WTC11 (cell line): ENCODE results near the gene KIF22. TPM values are rescaled to one million over a fixed set of nuclear protein-coding genes. Genes with fewer than 3 reads are reported as not detected.

ENCODE experiments used
- CBFB ChIP-seq: sonication (generic); formaldehyde crosslinking; IDR thresholded peaks from 2 replicates; pipeline ENCODE4 v1.8.1; 2022; ENCODE audit warnings: mild to moderate bottlenecking, low read depth, missing genetic modification reagents
- CREM ChIP-seq: sonication (generic); formaldehyde crosslinking; IDR thresholded peaks from 2 replicates; pipeline ENCODE4 v1.8.1; 2022; ENCODE audit warnings: mild to moderate bottlenecking, missing genetic modification reagents, moderate library complexity
- ELF4 ChIP-seq: sonication (generic); formaldehyde crosslinking; IDR thresholded peaks from 2 replicates; pipeline ENCODE4 v1.8.1; 2022; ENCODE audit warnings: low read depth, mild to moderate bottlenecking, moderate library complexity, missing genetic modification reagents
- EMX1 ChIP-seq: fragments of 250-450 bp; sonication (Bioruptor Pico); IDR thresholded peaks from 2 replicates; pipeline ENCODE4 v1.8.0; 2021; ENCODE audit warnings: mild to moderate bottlenecking
- ESRRA ChIP-seq: sonication (generic); formaldehyde crosslinking; IDR thresholded peaks from 2 replicates; pipeline ENCODE4 v1.8.1; 2022; ENCODE audit warnings: mild to moderate bottlenecking, missing genetic modification reagents, borderline replicate concordance
- ETV6 ChIP-seq: sonication (generic); formaldehyde crosslinking; IDR thresholded peaks from 2 replicates; pipeline ENCODE4 v1.8.1; 2022; ENCODE audit warnings: mild to moderate bottlenecking, missing genetic modification reagents
- FOXJ3 ChIP-seq: sonication (generic); formaldehyde crosslinking; IDR thresholded peaks from 2 replicates; pipeline ENCODE4 v1.9.0; 2021; ENCODE audit warnings: missing genetic modification reagents, mild to moderate bottlenecking, borderline replicate concordance
- GTF2I ChIP-seq: fragments of 250-450 bp; sonication (Bioruptor Pico); conservative IDR thresholded peaks from 2 replicates; pipeline ENCODE4 v1.4.0; 2021; ENCODE audit warnings: mild to moderate bottlenecking
- HMGA2 ChIP-seq: fragments of 250-450 bp; sonication (Bioruptor Pico); IDR thresholded peaks from 2 replicates; pipeline ENCODE4 v1.4.0; 2021; ENCODE audit warnings: mild to moderate bottlenecking, moderate library complexity
- IRF2 ChIP-seq: sonication (generic); formaldehyde crosslinking; IDR thresholded peaks from 2 replicates; pipeline ENCODE4 v1.8.0; 2022; ENCODE audit warnings: low read depth, missing genetic modification reagents, borderline replicate concordance
- NFE2L1 ChIP-seq: sonication (generic); formaldehyde crosslinking; IDR thresholded peaks from 2 replicates; pipeline ENCODE4 v1.8.1; 2023; ENCODE audit warnings: missing genetic modification reagents
- NFYB ChIP-seq: sonication (generic); formaldehyde crosslinking; conservative IDR thresholded peaks from 2 replicates; pipeline ENCODE4 v1.8.0; 2022; ENCODE audit warnings: low read depth, missing genetic modification reagents
- PRRX2 ChIP-seq: fragments of 250-450 bp; sonication (Bioruptor Pico); IDR thresholded peaks from 2 replicates; pipeline ENCODE4 v1.8.0; 2021; ENCODE audit warnings: mild to moderate bottlenecking
- RELA ChIP-seq: sonication (generic); formaldehyde crosslinking; IDR thresholded peaks from 2 replicates; pipeline ENCODE4 v1.8.1; 2022; ENCODE audit warnings: missing genetic modification reagents, mild to moderate bottlenecking, borderline replicate concordance
- RORB ChIP-seq: fragments of 250-450 bp; sonication (Bioruptor Pico); IDR thresholded peaks from 2 replicates; pipeline ENCODE4 v1.9.0; 2021; ENCODE audit warnings: mild to moderate bottlenecking
- SP1 ChIP-seq: sonication (generic); formaldehyde crosslinking; conservative IDR thresholded peaks from 2 replicates; pipeline ENCODE4 v1.8.1; 2022; ENCODE audit warnings: missing genetic modification reagents
- ZNF121 ChIP-seq: sonication (generic); formaldehyde crosslinking; IDR thresholded peaks from 2 replicates; pipeline ENCODE4 v1.8.0; 2023; ENCODE audit warnings: missing genetic modification reagents
- ZNF219 ChIP-seq: sonication (generic); formaldehyde crosslinking; IDR thresholded peaks from 2 replicates; pipeline ENCODE4 v1.8.0; 2023; ENCODE audit warnings: missing genetic modification reagents, mild to moderate bottlenecking, borderline replicate concordance
- ZNF317 ChIP-seq: sonication (generic); formaldehyde crosslinking; IDR thresholded peaks from 2 replicates; pipeline ENCODE4 v1.8.1; 2023; ENCODE audit warnings: low read depth, mild to moderate bottlenecking, moderate library complexity, missing genetic modification reagents, borderline replicate concordance
- ZNF416 ChIP-seq: fragments of 250-450 bp; sonication (Bioruptor Pico); IDR thresholded peaks from 2 replicates; pipeline ENCODE4 v1.9.0; 2021; ENCODE audit warnings: mild to moderate bottlenecking, inconsistent platforms
- ZNF671 ChIP-seq: fragments of 250-450 bp; sonication (Bioruptor Pico); IDR thresholded peaks from 2 replicates; pipeline ENCODE4 v1.8.0; 2021; ENCODE audit warnings: mild to moderate bottlenecking
- total RNA-seq: library from RNA; stranded (reverse); gene quantifications from 3 replicates; pipeline ENCODE4 v1.2.3, GENCODE V29; 2021
- TF ChIP-seq, protein P1 (sequence below): sonication (generic); formaldehyde crosslinking; IDR thresholded peaks from 2 replicates; pipeline ENCODE4 v1.8.1; 2023; ENCODE audit warnings: mild to moderate bottlenecking, missing genetic modification reagents
- TF ChIP-seq, protein P2 (sequence below): sonication (generic); formaldehyde crosslinking; IDR thresholded peaks from 2 replicates; pipeline ENCODE4 v1.8.1; 2023; ENCODE audit warnings: mild to moderate bottlenecking, moderate library complexity, missing genetic modification reagents
- TF ChIP-seq, protein P3 (sequence below): fragments of 250-450 bp; sonication (Bioruptor Pico); IDR thresholded peaks from 2 replicates; pipeline ENCODE4 v1.9.0; 2021; ENCODE audit warnings: moderate library complexity, mild to moderate bottlenecking, inconsistent platforms, borderline replicate concordance
- TF ChIP-seq, protein P4 (sequence below): sonication (generic); formaldehyde crosslinking; IDR thresholded peaks from 2 replicates; pipeline ENCODE4 v1.8.1; 2023; ENCODE audit warnings: mild to moderate bottlenecking, missing genetic modification reagents, moderate library complexity
- TF ChIP-seq, protein P5 (sequence below): sonication (generic); formaldehyde crosslinking; IDR thresholded peaks from 2 replicates; pipeline ENCODE4 v1.8.1; 2022; ENCODE audit warnings: low read depth, missing genetic modification reagents, borderline replicate concordance
- TF ChIP-seq, protein P6 (sequence below): sonication (generic); formaldehyde crosslinking; IDR thresholded peaks from 2 replicates; pipeline ENCODE4 v1.8.0; 2022; ENCODE audit warnings: missing genetic modification reagents
- TF ChIP-seq, protein P7 (sequence below): sonication (generic); formaldehyde crosslinking; IDR thresholded peaks from 2 replicates; pipeline ENCODE4 v1.8.0; 2023; ENCODE audit warnings: missing genetic modification reagents

Gene KIF22
- total RNA-seq, 1 experiment from 2014 or later = 182 TPM

DNA sequence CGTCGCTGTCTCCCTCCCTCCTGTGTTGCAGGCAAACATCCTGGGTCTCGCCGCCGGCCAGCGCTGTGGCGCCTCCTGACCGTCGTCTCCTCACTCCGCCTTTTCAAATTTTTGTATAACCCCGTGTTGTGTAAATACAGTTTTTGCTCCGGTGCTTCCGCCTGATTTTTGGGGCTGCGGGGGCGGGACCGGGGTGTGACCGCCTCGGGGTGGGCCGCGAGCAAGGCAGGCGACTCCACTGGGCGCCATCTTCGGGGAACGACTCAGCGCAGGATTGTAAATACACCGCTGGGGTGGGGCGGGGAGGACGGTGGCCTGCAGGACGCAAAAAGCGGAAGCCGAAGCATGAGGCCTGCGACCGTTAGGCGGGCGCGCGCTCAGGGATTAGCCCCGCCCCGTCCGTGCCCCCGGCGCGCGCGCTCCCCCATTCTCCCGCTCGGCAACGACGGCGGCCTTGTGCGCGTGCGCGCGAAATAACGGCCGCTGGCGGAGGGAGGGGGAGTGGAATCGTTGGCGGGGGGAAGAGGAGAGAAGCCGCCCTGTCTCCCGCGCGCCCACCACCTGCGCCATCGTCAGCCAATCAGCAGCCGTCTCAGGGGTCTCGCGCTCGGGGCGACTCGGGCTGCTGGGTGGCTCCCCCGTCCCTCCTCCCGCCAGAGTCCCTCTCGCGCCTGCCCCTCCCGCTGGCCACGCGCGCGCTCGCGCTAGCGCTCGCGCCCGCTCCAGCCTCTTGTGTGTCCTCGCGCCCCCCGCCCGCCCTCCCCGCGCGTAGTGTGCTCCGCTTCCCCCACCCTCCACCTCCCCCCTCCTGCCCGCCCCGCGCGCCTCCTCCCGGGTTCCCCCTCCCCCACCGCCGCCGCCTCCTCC is 14.9 kb downstream of the KIF22 start (continued):
- TF ChIP-seq, protein P1, sequence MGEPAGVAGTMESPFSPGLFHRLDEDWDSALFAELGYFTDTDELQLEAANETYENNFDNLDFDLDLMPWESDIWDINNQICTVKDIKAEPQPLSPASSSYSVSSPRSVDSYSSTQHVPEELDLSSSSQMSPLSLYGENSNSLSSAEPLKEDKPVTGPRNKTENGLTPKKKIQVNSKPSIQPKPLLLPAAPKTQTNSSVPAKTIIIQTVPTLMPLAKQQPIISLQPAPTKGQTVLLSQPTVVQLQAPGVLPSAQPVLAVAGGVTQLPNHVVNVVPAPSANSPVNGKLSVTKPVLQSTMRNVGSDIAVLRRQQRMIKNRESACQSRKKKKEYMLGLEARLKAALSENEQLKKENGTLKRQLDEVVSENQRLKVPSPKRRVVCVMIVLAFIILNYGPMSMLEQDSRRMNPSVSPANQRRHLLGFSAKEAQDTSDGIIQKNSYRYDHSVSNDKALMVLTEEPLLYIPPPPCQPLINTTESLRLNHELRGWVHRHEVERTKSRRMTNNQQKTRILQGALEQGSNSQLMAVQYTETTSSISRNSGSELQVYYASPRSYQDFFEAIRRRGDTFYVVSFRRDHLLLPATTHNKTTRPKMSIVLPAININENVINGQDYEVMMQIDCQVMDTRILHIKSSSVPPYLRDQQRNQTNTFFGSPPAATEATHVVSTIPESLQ (CRISPR knock-in tag) = no peak
- peak; percentile 68 for TF ChIP-seq NFE2L1
- peak; percentile 78 for TF ChIP-seq ESRRA (CRISPR knock-in tag)
- TF ChIP-seq GTF2I (CRISPR knock-in tag) = no peak
- TF ChIP-seq, protein P2, sequence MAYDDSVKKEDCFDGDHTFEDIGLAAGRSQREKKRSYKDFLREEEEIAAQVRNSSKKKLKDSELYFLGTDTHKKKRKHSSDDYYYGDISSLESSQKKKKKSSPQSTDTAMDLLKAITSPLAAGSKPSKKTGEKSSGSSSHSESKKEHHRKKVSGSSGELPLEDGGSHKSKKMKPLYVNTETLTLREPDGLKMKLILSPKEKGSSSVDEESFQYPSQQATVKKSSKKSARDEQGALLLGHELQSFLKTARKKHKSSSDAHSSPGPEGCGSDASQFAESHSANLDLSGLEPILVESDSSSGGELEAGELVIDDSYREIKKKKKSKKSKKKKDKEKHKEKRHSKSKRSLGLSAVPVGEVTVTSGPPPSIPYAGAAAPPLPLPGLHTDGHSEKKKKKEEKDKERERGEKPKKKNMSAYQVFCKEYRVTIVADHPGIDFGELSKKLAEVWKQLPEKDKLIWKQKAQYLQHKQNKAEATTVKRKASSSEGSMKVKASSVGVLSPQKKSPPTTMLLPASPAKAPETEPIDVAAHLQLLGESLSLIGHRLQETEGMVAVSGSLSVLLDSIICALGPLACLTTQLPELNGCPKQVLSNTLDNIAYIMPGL (CRISPR knock-in tag) = 0 out of 2 replicates have a peak, but pooled peaks have one; percentile 67
- TF ChIP-seq ZNF416 (CRISPR knock-in tag) = peak; percentile 88; the same call in 1 of the 2 replicates
- peak; percentile 98 for TF ChIP-seq SP1 (CRISPR knock-in tag)
- peak; percentile 44 for TF ChIP-seq IRF2 (CRISPR knock-in tag)
- TF ChIP-seq, protein P3, sequence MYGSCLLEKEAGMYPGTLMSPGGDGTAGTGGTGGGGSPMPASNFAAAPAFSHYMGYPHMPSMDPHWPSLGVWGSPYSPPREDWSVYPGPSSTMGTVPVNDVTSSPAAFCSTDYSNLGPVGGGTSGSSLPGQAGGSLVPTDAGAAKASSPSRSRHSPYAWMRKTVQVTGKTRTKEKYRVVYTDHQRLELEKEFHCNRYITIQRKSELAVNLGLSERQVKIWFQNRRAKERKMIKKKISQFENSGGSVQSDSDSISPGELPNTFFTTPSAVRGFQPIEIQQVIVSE = no peak
- TF ChIP-seq ZNF317 (CRISPR knock-in tag) = no peak
- TF ChIP-seq HMGA2 (CRISPR knock-in tag) = no peak
- peak; percentile 93 for TF ChIP-seq EMX1 (CRISPR knock-in tag)
- no peak for TF ChIP-seq ZNF219 (CRISPR knock-in tag)
- peak; percentile 89; the same call in 1 of the 2 replicates for TF ChIP-seq ZNF671 (CRISPR knock-in tag)
- peak; percentile 98 for TF ChIP-seq CBFB (CRISPR knock-in tag)
- peak; percentile 83; the same call in 1 of the 2 replicates for TF ChIP-seq ETV6 (CRISPR knock-in tag)
- TF ChIP-seq CREM (CRISPR knock-in tag) = peak; percentile 81
- no peak for TF ChIP-seq ZNF121 (CRISPR knock-in tag)
- no peak; the same call in 1 of the 2 replicates for TF ChIP-seq RELA (CRISPR knock-in tag)
- TF ChIP-seq, protein P4, sequence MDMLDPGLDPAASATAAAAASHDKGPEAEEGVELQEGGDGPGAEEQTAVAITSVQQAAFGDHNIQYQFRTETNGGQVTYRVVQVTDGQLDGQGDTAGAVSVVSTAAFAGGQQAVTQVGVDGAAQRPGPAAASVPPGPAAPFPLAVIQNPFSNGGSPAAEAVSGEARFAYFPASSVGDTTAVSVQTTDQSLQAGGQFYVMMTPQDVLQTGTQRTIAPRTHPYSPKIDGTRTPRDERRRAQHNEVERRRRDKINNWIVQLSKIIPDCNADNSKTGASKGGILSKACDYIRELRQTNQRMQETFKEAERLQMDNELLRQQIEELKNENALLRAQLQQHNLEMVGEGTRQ (CRISPR knock-in tag) = peak; percentile 73
- TF ChIP-seq RORB (CRISPR knock-in tag) = no peak
- TF ChIP-seq NFYB (CRISPR knock-in tag) = no peak; the same call in none of the 2 replicates
- TF ChIP-seq, protein P5, sequence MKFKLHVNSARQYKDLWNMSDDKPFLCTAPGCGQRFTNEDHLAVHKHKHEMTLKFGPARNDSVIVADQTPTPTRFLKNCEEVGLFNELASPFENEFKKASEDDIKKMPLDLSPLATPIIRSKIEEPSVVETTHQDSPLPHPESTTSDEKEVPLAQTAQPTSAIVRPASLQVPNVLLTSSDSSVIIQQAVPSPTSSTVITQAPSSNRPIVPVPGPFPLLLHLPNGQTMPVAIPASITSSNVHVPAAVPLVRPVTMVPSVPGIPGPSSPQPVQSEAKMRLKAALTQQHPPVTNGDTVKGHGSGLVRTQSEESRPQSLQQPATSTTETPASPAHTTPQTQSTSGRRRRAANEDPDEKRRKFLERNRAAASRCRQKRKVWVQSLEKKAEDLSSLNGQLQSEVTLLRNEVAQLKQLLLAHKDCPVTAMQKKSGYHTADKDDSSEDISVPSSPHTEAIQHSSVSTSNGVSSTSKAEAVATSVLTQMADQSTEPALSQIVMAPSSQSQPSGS (CRISPR knock-in tag) = peak; percentile 51; the same call in 1 of the 2 replicates
- peak; percentile 88; the same call in 1 of the 2 replicates for TF ChIP-seq PRRX2
- no peak for TF ChIP-seq ELF4 (CRISPR knock-in tag)
- no peak for TF ChIP-seq FOXJ3 (CRISPR knock-in tag)
- TF ChIP-seq, protein P6, sequence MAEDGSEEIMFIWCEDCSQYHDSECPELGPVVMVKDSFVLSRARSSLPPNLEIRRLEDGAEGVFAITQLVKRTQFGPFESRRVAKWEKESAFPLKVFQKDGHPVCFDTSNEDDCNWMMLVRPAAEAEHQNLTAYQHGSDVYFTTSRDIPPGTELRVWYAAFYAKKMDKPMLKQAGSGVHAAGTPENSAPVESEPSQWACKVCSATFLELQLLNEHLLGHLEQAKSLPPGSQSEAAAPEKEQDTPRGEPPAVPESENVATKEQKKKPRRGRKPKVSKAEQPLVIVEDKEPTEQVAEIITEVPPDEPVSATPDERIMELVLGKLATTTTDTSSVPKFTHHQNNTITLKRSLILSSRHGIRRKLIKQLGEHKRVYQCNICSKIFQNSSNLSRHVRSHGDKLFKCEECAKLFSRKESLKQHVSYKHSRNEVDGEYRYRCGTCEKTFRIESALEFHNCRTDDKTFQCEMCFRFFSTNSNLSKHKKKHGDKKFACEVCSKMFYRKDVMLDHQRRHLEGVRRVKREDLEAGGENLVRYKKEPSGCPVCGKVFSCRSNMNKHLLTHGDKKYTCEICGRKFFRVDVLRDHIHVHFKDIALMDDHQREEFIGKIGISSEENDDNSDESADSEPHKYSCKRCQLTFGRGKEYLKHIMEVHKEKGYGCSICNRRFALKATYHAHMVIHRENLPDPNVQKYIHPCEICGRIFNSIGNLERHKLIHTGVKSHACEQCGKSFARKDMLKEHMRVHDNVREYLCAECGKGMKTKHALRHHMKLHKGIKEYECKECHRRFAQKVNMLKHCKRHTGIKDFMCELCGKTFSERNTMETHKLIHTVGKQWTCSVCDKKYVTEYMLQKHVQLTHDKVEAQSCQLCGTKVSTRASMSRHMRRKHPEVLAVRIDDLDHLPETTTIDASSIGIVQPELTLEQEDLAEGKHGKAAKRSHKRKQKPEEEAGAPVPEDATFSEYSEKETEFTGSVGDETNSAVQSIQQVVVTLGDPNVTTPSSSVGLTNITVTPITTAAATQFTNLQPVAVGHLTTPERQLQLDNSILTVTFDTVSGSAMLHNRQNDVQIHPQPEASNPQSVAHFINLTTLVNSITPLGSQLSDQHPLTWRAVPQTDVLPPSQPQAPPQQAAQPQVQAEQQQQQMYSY = peak; percentile 36; the same call in 1 of the 2 replicates
- TF ChIP-seq, protein P7, sequence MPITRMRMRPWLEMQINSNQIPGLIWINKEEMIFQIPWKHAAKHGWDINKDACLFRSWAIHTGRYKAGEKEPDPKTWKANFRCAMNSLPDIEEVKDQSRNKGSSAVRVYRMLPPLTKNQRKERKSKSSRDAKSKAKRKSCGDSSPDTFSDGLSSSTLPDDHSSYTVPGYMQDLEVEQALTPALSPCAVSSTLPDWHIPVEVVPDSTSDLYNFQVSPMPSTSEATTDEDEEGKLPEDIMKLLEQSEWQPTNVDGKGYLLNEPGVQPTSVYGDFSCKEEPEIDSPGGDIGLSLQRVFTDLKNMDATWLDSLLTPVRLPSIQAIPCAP (CRISPR knock-in tag) = 0 out of 2 replicates have a peak, but pooled peaks have one; percentile 36
